GM23338 (cell line): ENCODE measurements around the gene RYR3.

Experiments used
- CREB1 ChIP-seq: fragments of 250-450 bp; sonication (Bioruptor Pico); IDR thresholded peaks from 2 replicates; pipeline ENCODE4 v1.5.0; 2020; ENCODE audit warnings: low read depth, mild to moderate bottlenecking, moderate library complexity
- ETS1 ChIP-seq: IDR thresholded peaks from 2 replicates; pipeline ENCODE4 v1.6.1; 2016; ENCODE audit warnings: antibody characterized with exemption
- EZH2 ChIP-seq: fragments of 200-600 bp; sonication (generic); IDR thresholded peaks from one replicate; pipeline ENCODE4 v1.8.0; 2017; ENCODE audit warnings: antibody characterized with exemption, mild to moderate bottlenecking, low read depth; ENCODE audit not compliant: unreplicated experiment
- EZH2phosphoT487 ChIP-seq: fragments of 200-600 bp; sonication (generic); IDR thresholded peaks from one replicate; pipeline ENCODE4 v1.8.1; 2018; ENCODE audit warnings: antibody characterized with exemption; ENCODE audit not compliant: unreplicated experiment
- POLR2AphosphoS5 ChIP-seq: IDR thresholded peaks from 2 replicates; pipeline ENCODE4 v1.6.1; 2016; ENCODE audit warnings: antibody characterized with exemption, low read depth
- STAT1 ChIP-seq: IDR thresholded peaks from one replicate; pipeline ENCODE4 v1.6.1; 2016; ENCODE audit warnings: antibody characterized with exemption; ENCODE audit not compliant: unreplicated experiment
- ZNF331 ChIP-seq: fragments of 250-450 bp; sonication (Bioruptor Pico); IDR thresholded peaks from 2 replicates; pipeline ENCODE4 v1.5.0; 2020; ENCODE audit warnings: low read depth, mild to moderate bottlenecking, moderate library complexity
- TF ChIP-seq, protein P1 (sequence below), 2 experiments: fragments of 200-600 bp in 1 of 2; sonication (generic) in 1 of 2; conservative IDR thresholded peaks; 2 replicates each; pipeline versions ENCODE4 v1.5.1 to v1.6.1; 2016 to 2017; ENCODE audit warnings: antibody characterized with exemption in 2 of 2, low read depth in 2 of 2, mild to moderate bottlenecking in 2 of 2, moderate library complexity in 1 of 2
- TF ChIP-seq, protein P2 (sequence below): IDR thresholded peaks from one replicate; pipeline ENCODE4 v1.6.1; 2018; ENCODE audit warnings: antibody characterized with exemption; ENCODE audit not compliant: unreplicated experiment

GRCh38 chr15:33724321-33725036 is 413.7 kb downstream of the RYR3 start:
- TF ChIP-seq, protein P1, sequence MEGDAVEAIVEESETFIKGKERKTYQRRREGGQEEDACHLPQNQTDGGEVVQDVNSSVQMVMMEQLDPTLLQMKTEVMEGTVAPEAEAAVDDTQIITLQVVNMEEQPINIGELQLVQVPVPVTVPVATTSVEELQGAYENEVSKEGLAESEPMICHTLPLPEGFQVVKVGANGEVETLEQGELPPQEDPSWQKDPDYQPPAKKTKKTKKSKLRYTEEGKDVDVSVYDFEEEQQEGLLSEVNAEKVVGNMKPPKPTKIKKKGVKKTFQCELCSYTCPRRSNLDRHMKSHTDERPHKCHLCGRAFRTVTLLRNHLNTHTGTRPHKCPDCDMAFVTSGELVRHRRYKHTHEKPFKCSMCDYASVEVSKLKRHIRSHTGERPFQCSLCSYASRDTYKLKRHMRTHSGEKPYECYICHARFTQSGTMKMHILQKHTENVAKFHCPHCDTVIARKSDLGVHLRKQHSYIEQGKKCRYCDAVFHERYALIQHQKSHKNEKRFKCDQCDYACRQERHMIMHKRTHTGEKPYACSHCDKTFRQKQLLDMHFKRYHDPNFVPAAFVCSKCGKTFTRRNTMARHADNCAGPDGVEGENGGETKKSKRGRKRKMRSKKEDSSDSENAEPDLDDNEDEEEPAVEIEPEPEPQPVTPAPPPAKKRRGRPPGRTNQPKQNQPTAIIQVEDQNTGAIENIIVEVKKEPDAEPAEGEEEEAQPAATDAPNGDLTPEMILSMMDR (conservative IDR thresholded peaks at IDR 0.05; ENCODE audit: low read depth in 2 of 2): no peak
- TF ChIP-seq POLR2AphosphoS5: no peak
- no peak for TF ChIP-seq ETS1
- no peak for TF ChIP-seq STAT1
- TF ChIP-seq, protein P2, sequence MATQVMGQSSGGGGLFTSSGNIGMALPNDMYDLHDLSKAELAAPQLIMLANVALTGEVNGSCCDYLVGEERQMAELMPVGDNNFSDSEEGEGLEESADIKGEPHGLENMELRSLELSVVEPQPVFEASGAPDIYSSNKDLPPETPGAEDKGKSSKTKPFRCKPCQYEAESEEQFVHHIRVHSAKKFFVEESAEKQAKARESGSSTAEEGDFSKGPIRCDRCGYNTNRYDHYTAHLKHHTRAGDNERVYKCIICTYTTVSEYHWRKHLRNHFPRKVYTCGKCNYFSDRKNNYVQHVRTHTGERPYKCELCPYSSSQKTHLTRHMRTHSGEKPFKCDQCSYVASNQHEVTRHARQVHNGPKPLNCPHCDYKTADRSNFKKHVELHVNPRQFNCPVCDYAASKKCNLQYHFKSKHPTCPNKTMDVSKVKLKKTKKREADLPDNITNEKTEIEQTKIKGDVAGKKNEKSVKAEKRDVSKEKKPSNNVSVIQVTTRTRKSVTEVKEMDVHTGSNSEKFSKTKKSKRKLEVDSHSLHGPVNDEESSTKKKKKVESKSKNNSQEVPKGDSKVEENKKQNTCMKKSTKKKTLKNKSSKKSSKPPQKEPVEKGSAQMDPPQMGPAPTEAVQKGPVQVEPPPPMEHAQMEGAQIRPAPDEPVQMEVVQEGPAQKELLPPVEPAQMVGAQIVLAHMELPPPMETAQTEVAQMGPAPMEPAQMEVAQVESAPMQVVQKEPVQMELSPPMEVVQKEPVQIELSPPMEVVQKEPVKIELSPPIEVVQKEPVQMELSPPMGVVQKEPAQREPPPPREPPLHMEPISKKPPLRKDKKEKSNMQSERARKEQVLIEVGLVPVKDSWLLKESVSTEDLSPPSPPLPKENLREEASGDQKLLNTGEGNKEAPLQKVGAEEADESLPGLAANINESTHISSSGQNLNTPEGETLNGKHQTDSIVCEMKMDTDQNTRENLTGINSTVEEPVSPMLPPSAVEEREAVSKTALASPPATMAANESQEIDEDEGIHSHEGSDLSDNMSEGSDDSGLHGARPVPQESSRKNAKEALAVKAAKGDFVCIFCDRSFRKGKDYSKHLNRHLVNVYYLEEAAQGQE: no peak
- no peak for TF ChIP-seq EZH2phosphoT487
- TF ChIP-seq EZH2: no peak
- TF ChIP-seq CREB1: no peak
- TF ChIP-seq ZNF331 (CRISPR knock-in tag): no peak
